HG03571 (cell line): ENCODE data around the gene ADD1.
"Not testable (repeated sequence)": the region's sequence is repeated elsewhere in the genome, so short reads cannot be mapped to it uniquely, and the experiment has no call there.

Experiments
- ATAC-seq: cut with Tn5 transposase; IDR thresholded peaks from one replicate; pipeline ENCODE4 v1.9.1; 2021; ENCODE audit not compliant: unreplicated experiment

Gene ADD1

GRCh38 chr4:2915789-2916188, 72.1 kb downstream of the ADD1 start:
- no peak for ATAC-seq

GRCh38 chr4:2916696-2917095, 73.1 kb downstream of the ADD1 start:
- ATAC-seq, result not testable (repeated sequence)

GRCh38 chr4:2918300-2918699, 74.7 kb downstream of the ADD1 start:
- ATAC-seq, result not testable (repeated sequence)

- ATAC-seq, result not testable (repeated sequence)
Measured at GRCh38 chr4:2918714-2919113, 75.1 kb downstream of the ADD1 start.

- not testable (repeated sequence) for ATAC-seq
Measured at GRCh38 chr4:2922453-2923101, 78.9 kb downstream of the ADD1 start.

GRCh38 chr4:2923141-2923551, 79.5 kb downstream of the ADD1 start:
- no peak for ATAC-seq

GRCh38 chr4:2923668-2924173, 80.1 kb downstream of the ADD1 start:
- ATAC-seq, result no peak

- no peak for ATAC-seq
Measured at GRCh38 chr4:2924286-2924685, 80.6 kb downstream of the ADD1 start.

- no peak for ATAC-seq
Measured at GRCh38 chr4:2924765-2925301, 81.2 kb downstream of the ADD1 start.

- ATAC-seq, result no peak
Measured at GRCh38 chr4:2925496-2925895, 81.9 kb downstream of the ADD1 start.

- ATAC-seq, result no peak
Measured at GRCh38 chr4:2925931-2926860, 82.6 kb downstream of the ADD1 start.

GRCh38 chr4:2927016-2927695, 83.5 kb downstream of the ADD1 start:
- ATAC-seq, result no peak

GRCh38 chr4:2927696-2928075, 84.0 kb downstream of the ADD1 start:
- ATAC-seq, result no peak

GRCh38 chr4:2928242-2929176, 84.9 kb downstream of the ADD1 start:
- no peak for ATAC-seq

- ATAC-seq, result no peak
Measured at GRCh38 chr4:2929469-2929868, 85.8 kb downstream of the ADD1 start.

- ATAC-seq, result no peak
Measured at GRCh38 chr4:2930135-2930757, 86.6 kb downstream of the ADD1 start.

- no peak for ATAC-seq
Measured at GRCh38 chr4:2930758-2931511, 87.3 kb downstream of the ADD1 start.

- ATAC-seq, result peak; percentile 45
Measured at GRCh38 chr4:2931512-2932301, 88.1 kb downstream of the ADD1 start.
